ENCODE results near the gene AOC2. TPM values are rescaled to one million over a fixed set of nuclear protein-coding genes. Genes with fewer than 3 reads are reported as not detected.
A peak's percentile ranks its signal among the peaks of the same experiment; 100 is the strongest.

AOC2 gene
- total and polyA plus RNA-seq, 2 of the 13 experiments (the other 11 are each of a cell fraction or from before 2014, with no cell fraction given): 1.2 to 3.3 TPM

DNA sequence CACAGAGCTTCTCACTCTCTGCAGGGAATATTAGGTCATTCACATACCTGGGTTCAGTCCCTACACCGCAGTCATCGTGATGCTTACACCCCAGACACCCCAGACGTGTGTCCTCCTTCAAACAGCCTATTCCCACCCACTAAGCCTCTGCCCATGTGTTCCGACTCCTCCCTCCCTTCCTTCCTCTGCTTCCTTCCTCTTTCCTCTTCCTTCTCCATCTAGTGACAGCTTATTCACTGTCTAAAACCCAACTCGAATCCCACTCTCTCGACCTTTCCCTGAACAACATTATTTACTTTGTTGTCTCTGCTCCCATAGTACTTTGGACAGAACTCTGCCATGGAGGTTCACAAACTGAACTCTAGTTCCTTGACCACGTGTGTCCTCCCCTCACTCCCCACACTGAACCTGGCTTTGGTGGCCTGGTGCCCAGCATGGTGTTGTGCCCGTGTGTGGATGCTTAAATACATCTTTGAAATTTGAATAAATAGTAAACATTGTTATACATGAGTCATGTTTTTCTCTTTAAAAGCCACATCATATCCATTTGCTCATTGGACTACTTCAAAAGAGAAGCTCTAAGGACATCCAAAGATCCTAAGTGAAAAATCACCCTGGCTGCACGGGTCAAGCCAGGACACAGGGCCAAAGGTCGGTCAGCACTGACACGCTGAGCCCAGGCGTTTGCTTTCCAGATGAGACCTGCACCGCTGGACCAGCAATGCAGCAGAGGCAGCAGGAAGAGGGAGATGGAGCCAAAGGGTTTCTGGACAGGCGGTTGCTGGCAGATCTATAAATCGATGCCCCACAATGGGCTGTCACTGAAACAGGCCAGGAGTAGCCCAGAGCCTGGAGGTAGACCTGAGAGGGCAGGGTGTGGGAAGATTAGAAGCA, 42.1 kb downstream of the AOC2 start (continued):
- TF ChIP-seq FOXJ3 (CRISPR knock-in tag; IDR thresholded peaks at IDR 0.05; ENCODE audit: borderline replicate concordance) (peak; percentile 65; the same call in 1 of the 2 replicates), ZNF878 (CRISPR knock-in tag; IDR thresholded peaks at IDR 0.05) (no peak; the same call in none of the 2 replicates), PTBP1 (IDR thresholded peaks at IDR 0.05; ENCODE audit: low read depth, low read length, poor library complexity, severe bottlenecking) (no peak), ATF3 (CRISPR knock-in tag; IDR thresholded peaks at IDR 0.05) (no peak), ZNF562 (CRISPR knock-in tag; IDR thresholded peaks at IDR 0.05; ENCODE audit: borderline replicate concordance) (no peak), KMT2B (CRISPR knock-in tag; IDR thresholded peaks at IDR 0.05) (no peak), NFATC3 (CRISPR knock-in tag; IDR thresholded peaks at IDR 0.05) (no peak), ZNF3 (CRISPR knock-in tag; IDR thresholded peaks at IDR 0.05) (peak; percentile 96), LCORL (IDR thresholded peaks at IDR 0.05) (no peak), LCORL (CRISPR knock-in tag; IDR thresholded peaks at IDR 0.05) (peak; percentile 86), NFYC (CRISPR knock-in tag; IDR thresholded peaks at IDR 0.05) (0 out of 2 replicates have a peak, but pooled peaks have one; percentile 8), ZNF160 (CRISPR knock-in tag; IDR thresholded peaks at IDR 0.05) (no peak; the same call in 1 of the 2 replicates), ZNF652 (CRISPR knock-in tag; IDR thresholded peaks at IDR 0.05; ENCODE audit: borderline replicate concordance, low read depth) (no peak; the same call in 1 of the 2 replicates), KAT8 (CRISPR knock-in tag; IDR thresholded peaks at IDR 0.05) (peak; percentile 62), SAFB2 (CRISPR knock-in tag; IDR thresholded peaks at IDR 0.05; ENCODE audit: borderline replicate concordance, low read depth) (peak; percentile 89; the same call in 1 of the 2 replicates), AGO1 (IDR thresholded peaks at IDR 0.05; ENCODE audit: low read depth, low read length, poor library complexity, severe bottlenecking) (no peak), TBL1XR1 (IDR thresholded peaks at IDR 0.05; ENCODE audit: borderline replicate concordance, low read length, partially characterized antibody) (peak; percentile 24), PHF21A (CRISPR knock-in tag; IDR thresholded peaks at IDR 0.05) (peak; percentile 93), E2F5 (CRISPR knock-in tag; conservative IDR thresholded peaks at IDR 0.05) (no peak), ZNF800 (CRISPR knock-in tag; IDR thresholded peaks at IDR 0.05) (peak; percentile 56; the same call in 1 of the 2 replicates), ZNF274 (CRISPR knock-in tag; IDR thresholded peaks at IDR 0.05) (peak; percentile 79; the same call in 1 of the 2 replicates), YEATS4 (CRISPR knock-in tag; IDR thresholded peaks at IDR 0.05; ENCODE audit: borderline replicate concordance) (peak; percentile 79), MYNN (CRISPR knock-in tag; IDR thresholded peaks at IDR 0.05; ENCODE audit: low read depth) (no peak), GTF2F1 (IDR thresholded peaks at IDR 0.05; ENCODE audit: low read length) (no peak), ZNF251 (CRISPR knock-in tag; IDR thresholded peaks at IDR 0.05) (0 out of 2 replicates have a peak, but pooled peaks have one; percentile 46), REL (CRISPR knock-in tag; conservative IDR thresholded peaks at IDR 0.05) (peak; percentile 83; the same call in 1 of the 2 replicates)
- TF ChIP-seq, protein P1, sequence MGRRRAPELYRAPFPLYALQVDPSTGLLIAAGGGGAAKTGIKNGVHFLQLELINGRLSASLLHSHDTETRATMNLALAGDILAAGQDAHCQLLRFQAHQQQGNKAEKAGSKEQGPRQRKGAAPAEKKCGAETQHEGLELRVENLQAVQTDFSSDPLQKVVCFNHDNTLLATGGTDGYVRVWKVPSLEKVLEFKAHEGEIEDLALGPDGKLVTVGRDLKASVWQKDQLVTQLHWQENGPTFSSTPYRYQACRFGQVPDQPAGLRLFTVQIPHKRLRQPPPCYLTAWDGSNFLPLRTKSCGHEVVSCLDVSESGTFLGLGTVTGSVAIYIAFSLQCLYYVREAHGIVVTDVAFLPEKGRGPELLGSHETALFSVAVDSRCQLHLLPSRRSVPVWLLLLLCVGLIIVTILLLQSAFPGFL (CRISPR knock-in tag; IDR thresholded peaks at IDR 0.05): peak; percentile 55; the same call in 1 of the 2 replicates

All from HepG2 (cell line).